IMR-90 (cell line): ENCODE results near the gene ELP2. TPM values are rescaled to one million over a fixed set of nuclear protein-coding genes. Genes with fewer than 3 reads are reported as not detected.

ENCODE experiments used
- ATAC-seq: fragments of 200-7000 bp; cut with Tn5 transposase; 2 replicates; pipeline ENCODE4 v1.9.1; 2020; ENCODE audit warnings: low read depth, mild to moderate bottlenecking, moderate library complexity
- BruUV-seq: library from RNA; stranded (reverse); fragments of 400-500 nt; replicated peaks from 2 replicates; lab custom pipeline; 2021; lab: Mats Ljungman, UMichigan
- CTCF ChIA-PET: fragments of 300-600 bp; formaldehyde crosslinking; extraction: SDS; loops from one replicate; lab custom pipeline; 2021; ENCODE audit warnings: antibody characterized with exemption; lab: Yijun Ruan, JAX
- POLR2A ChIA-PET: fragments of 300-600 bp; sonication (Branson Sonifier 250); formaldehyde crosslinking; loops from one replicate; lab custom pipeline; 2022; ENCODE audit warnings: antibody characterized with exemption; ENCODE audit not compliant: unreplicated experiment; lab: Charles Lee
- DNase-seq: peaks from one replicate; pipeline ENCODE4 v3.0.0; 2013
- H2AFZ ChIP-seq: replicated peaks from 2 replicates; pipeline ENCODE3; 2013; ENCODE audit warnings: low read length, mild to moderate bottlenecking; ENCODE audit not compliant: poor library complexity
- H2AK5ac ChIP-seq: 2 replicates; pipeline ENCODE4 v1.6.1; 2013; ENCODE audit warnings: low read depth, low read length, inconsistent platforms
- H2AK9ac ChIP-seq: replicated peaks from 2 replicates; pipeline ENCODE3; 2013; ENCODE audit warnings: mild to moderate bottlenecking, low read depth, low read length, moderate library complexity; ENCODE audit not compliant: poor library complexity
- H2BK120ac ChIP-seq: 2 replicates; pipeline ENCODE4 v1.6.1; 2013; ENCODE audit warnings: low read depth, low read length, inconsistent platforms
- H2BK15ac ChIP-seq: 3 replicates; pipeline ENCODE4 v1.6.1; 2013; ENCODE audit warnings: low read depth, low read length, inconsistent platforms
- H2BK20ac ChIP-seq: 2 replicates; pipeline ENCODE4 v1.6.1; 2013; ENCODE audit warnings: low read depth, mild to moderate bottlenecking, inconsistent platforms, low read length, moderate library complexity
- H2BK5ac ChIP-seq: 2 replicates; pipeline ENCODE4 v1.6.1; 2013; ENCODE audit warnings: mild to moderate bottlenecking, low read depth, low read length, inconsistent platforms; ENCODE audit not compliant: poor library complexity, severe bottlenecking
- H3K14ac ChIP-seq: replicated peaks from 2 replicates; pipeline ENCODE4 v1.6.1; 2013; ENCODE audit warnings: low read depth, low read length, inconsistent platforms
- H3K18ac ChIP-seq: 2 replicates; pipeline ENCODE4 v1.6.1; 2013; ENCODE audit warnings: low read depth, low read length, control low read depth
- H3K23ac ChIP-seq: 2 replicates; pipeline ENCODE4 v1.6.1; 2013; ENCODE audit warnings: low read depth, low read length, inconsistent platforms
- H3K27ac ChIP-seq: 2 replicates; pipeline ENCODE4 v1.5.1; 2013; ENCODE audit warnings: mild to moderate bottlenecking, control low read depth, low read length; ENCODE audit not compliant: insufficient read depth
- H3K27me3 ChIP-seq: 2 replicates; pipeline ENCODE4 v1.6.1; 2013; ENCODE audit warnings: low read length; ENCODE audit not compliant: control insufficient read depth, insufficient read depth
- H3K36me3 ChIP-seq: 2 replicates; pipeline ENCODE4 v1.6.1; 2013; ENCODE audit warnings: low read length, mixed read lengths; ENCODE audit not compliant: control insufficient read depth, insufficient read depth
- H3K4ac ChIP-seq: 2 replicates; pipeline ENCODE4 v1.6.1; 2013; ENCODE audit warnings: low read depth, low read length, inconsistent platforms
- H3K4me1 ChIP-seq: 2 replicates; pipeline ENCODE4 v1.6.1; 2013; ENCODE audit warnings: low read length, mixed read lengths; ENCODE audit not compliant: control insufficient read depth, insufficient read depth
- H3K4me2 ChIP-seq: 2 replicates; pipeline ENCODE4 v1.6.1; 2013; ENCODE audit warnings: low read depth, mild to moderate bottlenecking, control low read depth, low read length, moderate library complexity
- H3K4me3 ChIP-seq: 2 replicates; pipeline ENCODE4 v1.5.1; 2013; ENCODE audit warnings: low read depth, mild to moderate bottlenecking, control low read depth, low read length, moderate library complexity; ENCODE audit not compliant: insufficient read depth
- H3K56ac ChIP-seq: 2 replicates; pipeline ENCODE4 v1.6.1; 2013; ENCODE audit warnings: low read length, inconsistent platforms; ENCODE audit not compliant: insufficient read depth; ENCODE audit errors: extremely low read depth
- H3K79me1 ChIP-seq, 2 experiments: 2 replicates each; pipeline ENCODE4 v1.6.1; 2013; ENCODE audit warnings: low read length in 2 of 2, inconsistent platforms in 1 of 2, low read depth in 1 of 2
- H3K9ac ChIP-seq: 2 replicates; pipeline ENCODE4 v1.6.1; 2013; ENCODE audit warnings: low read depth, low read length, control low read depth
- H3K9me1 ChIP-seq: 2 replicates; pipeline ENCODE4 v1.6.1; 2013; ENCODE audit warnings: low read length, inconsistent platforms; ENCODE audit not compliant: insufficient read depth
- H3K9me3 ChIP-seq: 2 replicates; pipeline ENCODE4 v1.6.1; 2013; ENCODE audit warnings: low read length; ENCODE audit not compliant: control insufficient read depth, insufficient read depth
- H4K20me1 ChIP-seq: 2 replicates; pipeline ENCODE4 v1.6.1; 2013; ENCODE audit warnings: low read length, inconsistent platforms; ENCODE audit not compliant: insufficient read depth
- H4K5ac ChIP-seq: 2 replicates; pipeline ENCODE4 v1.6.1; 2013; ENCODE audit warnings: mild to moderate bottlenecking, low read depth, low read length, control low read depth
- H4K8ac ChIP-seq, 2 experiments: 2 replicates each; pipeline ENCODE4 v1.6.1; 2013; ENCODE audit warnings: low read depth in 2 of 2, low read length in 2 of 2, control low read depth in 1 of 2, inconsistent platforms in 1 of 2
- H4K91ac ChIP-seq: 2 replicates; pipeline ENCODE4 v1.6.1; 2013; ENCODE audit warnings: low read depth, low read length, inconsistent platforms; ENCODE audit not compliant: insufficient read depth
- BHLHE40 ChIP-seq: fragments of 150-350 bp; IDR thresholded peaks from 2 replicates; pipeline ENCODE4 v1.6.1; 2016; ENCODE audit warnings: mild to moderate bottlenecking, low read depth, low read length
- CEBPB ChIP-seq: IDR thresholded peaks from 2 replicates; pipeline ENCODE4 v1.6.1; 2012; ENCODE audit warnings: low read depth, low read length, improper control_type of control experiment
- CHD1 ChIP-seq: IDR thresholded peaks from 2 replicates; pipeline ENCODE4 v1.6.1; 2012; ENCODE audit warnings: low read depth, low read length, improper control_type of control experiment
- ELK1 ChIP-seq: fragments of 150-350 bp; IDR thresholded peaks from 2 replicates; pipeline ENCODE4 v1.6.1; 2016; ENCODE audit warnings: low read depth, mild to moderate bottlenecking, low read length, moderate library complexity, borderline replicate concordance
- FOS ChIP-seq: fragments of 150-350 bp; IDR thresholded peaks from 2 replicates; pipeline ENCODE4 v1.6.1; 2016; ENCODE audit warnings: low read depth, low read length
- MAFK ChIP-seq: IDR thresholded peaks from 2 replicates; pipeline ENCODE4 v1.6.1; 2012; ENCODE audit warnings: low read depth, low read length, improper control_type of control experiment
- MAZ ChIP-seq: IDR thresholded peaks from 2 replicates; pipeline ENCODE4 v1.6.1; 2012; ENCODE audit warnings: low read depth, mild to moderate bottlenecking, low read length, improper control_type of control experiment, moderate library complexity, borderline replicate concordance
- MXI1 ChIP-seq: IDR thresholded peaks from 2 replicates; pipeline ENCODE4 v1.6.1; 2012; ENCODE audit warnings: low read depth, mild to moderate bottlenecking, low read length, moderate library complexity, borderline replicate concordance
- NFE2L2 ChIP-seq: fragments of 150-350 bp; IDR thresholded peaks from 2 replicates; pipeline ENCODE4 v1.6.1; 2016; ENCODE audit warnings: low read depth, mild to moderate bottlenecking, low read length
- POLR2A ChIP-seq: IDR thresholded peaks from 2 replicates; pipeline ENCODE4 v1.6.1; 2012; ENCODE audit warnings: mild to moderate bottlenecking, low read depth, low read length
- RAD21 ChIP-seq: IDR thresholded peaks from 2 replicates; pipeline ENCODE4 v1.6.1; 2012; ENCODE audit warnings: low read length, improper control_type of control experiment
- RCOR1 ChIP-seq: IDR thresholded peaks from 2 replicates; pipeline ENCODE4 v1.6.1; 2012; ENCODE audit warnings: mild to moderate bottlenecking, low read length, improper control_type of control experiment; ENCODE audit not compliant: insufficient replicate concordance
- RFX5 ChIP-seq: IDR thresholded peaks from 2 replicates; pipeline ENCODE4 v1.8.0; 2012; ENCODE audit warnings: low read depth, mild to moderate bottlenecking, low read length, moderate library complexity
- SMC3 ChIP-seq: fragments of 150-350 bp; IDR thresholded peaks from 2 replicates; pipeline ENCODE4 v1.6.1; 2016; ENCODE audit warnings: low read depth, mild to moderate bottlenecking, antibody characterized with exemption, low read length, moderate library complexity
- USF2 ChIP-seq: fragments of 150-350 bp; IDR thresholded peaks from 2 replicates; pipeline ENCODE4 v1.6.1; 2017; ENCODE audit warnings: mild to moderate bottlenecking, antibody characterized with exemption, low read length, low read depth
- WGBS, 2 experiments: methylation state at CpG; one replicate each; pipeline versions ENCODE4 v1.1.5 to v1.1.7; 2013; ENCODE audit warnings: missing lambda C conversion rate in 2 of 2; ENCODE audit not compliant: insufficient read length in 1 of 2; ENCODE audit errors: extremely low coverage in 2 of 2; 5-methylcytosine and 5-hydroxymethylcytosine counted together
- dilution Hi-C: fragments of 300-500 bp; cut with HindIII; formaldehyde crosslinking; loops from one replicate; pipeline ENCODE4 v1.14.3; 2018; ENCODE audit warnings: low sequenced_read_pairs; ENCODE audit not compliant: unreplicated experiment
- in situ Hi-C: fragments of 300-500 bp; cut with MboI; formaldehyde crosslinking; loops from 3 replicates; pipeline ENCODE4 v1.14.3; 2019; ENCODE audit warnings: low sequenced_read_pairs, inconsistent platforms, mixed read lengths
- intact Hi-C: fragments of 100-400 bp; cut with micrococcal nuclease; formaldehyde crosslinking; loops from 2 replicates; pipeline ENCODE4 v1.10.0; 2022
- polyA plus RNA-seq, 3 experiments: library from polyadenylated mRNA; depleted of rRNA; stranded (reverse); fragments of >200 nt; gene quantifications; 2 replicates each; pipeline ENCODE4 v1.2.3, GENCODE V29; 2012; ENCODE audit warnings: low replicate concordance in 1 of 3
- total RNA-seq: library from RNA; depleted of rRNA; stranded (reverse); fragments of >200 nt; gene quantifications from 2 replicates; pipeline ENCODE4 v1.2.3, GENCODE V29; 2012
- TF ChIP-seq, protein P1 (sequence below): conservative IDR thresholded peaks from 2 replicates; pipeline ENCODE4 v1.5.1; 2012; ENCODE audit warnings: mild to moderate bottlenecking, low read depth, low read length, improper control_type of control experiment

ELP2 gene
- total and polyA plus RNA-seq, 2 of the 4 experiments (the other 2 are of a cell fraction), result 48.1 to 161 TPM

GRCh38 chr18:36126668-36127067, 3.0 kb upstream of the ELP2 start:
- H3K23ac ChIP-seq, result no peak overlapping the region; the same call in 1 of the 2 replicates
- H3K9me1 ChIP-seq, result peaks cover 23% of the 10 kb centered on the region
- peaks cover 21% of the 10 kb centered on the region for H3K36me3 ChIP-seq
- no peak overlapping the region for H3K4me2 ChIP-seq
- peaks cover 23 to 67% of the 10 kb centered on the region in 2 experiments for H3K79me1 ChIP-seq
- H3K9ac ChIP-seq, result no peak overlapping the region
- H2AFZ ChIP-seq, result no peak overlapping the region
- H4K20me1 ChIP-seq, result peaks cover 34% of the 10 kb centered on the region
- no peaks in the 10 kb centered on the region for H3K27me3 ChIP-seq
- no peak overlapping the region for H4K8ac ChIP-seq
- H2BK5ac ChIP-seq, result no peak overlapping the region
- H3K4me3 ChIP-seq, result no peak overlapping the region
- in situ Hi-C loops (no loop called here), intact Hi-C loops (loop anchor here (5.0 kb wide), 1 partner anchor 104 kb away; no protein-coding TSS in a partner anchor), dilution Hi-C loops (no loop called here)
- H3K18ac ChIP-seq, result no peak overlapping the region
- no peak for DNase-seq
- no peak overlapping the region for H2BK15ac ChIP-seq
- 100% methylated on average over 1 of the region's 8 CpGs; no CpG with 5 or more reads in 1 of the 2 experiments for WGBS, 2 experiments
- BruUV-seq, result TSS peak; percentile 99
- no peak overlapping the region for H3K56ac ChIP-seq
- ChIA-PET CTCF (interaction anchor here (1.0 kb wide), 1 partner anchor 19 kb away, joined by 3 read pairs; no protein-coding TSS in a partner anchor), POLR2A (no interaction called here)
- no peaks in the 10 kb centered on the region for H3K9me3 ChIP-seq
- H3K27ac ChIP-seq, result no peak overlapping the region
- ATAC-seq, result no peak
- TF ChIP-seq MAZ (no peak), POLR2A (no peak), BHLHE40 (no peak), RFX5 (no peak), RAD21 (no peak), MAFK (no peak), FOS (no peak), CEBPB (no peak), ELK1 (no peak), USF2 (no peak), RCOR1 (no peak), CHD1 (no peak), SMC3 (no peak), MXI1 (no peak), NFE2L2 (no peak)
- TF ChIP-seq, protein P1, sequence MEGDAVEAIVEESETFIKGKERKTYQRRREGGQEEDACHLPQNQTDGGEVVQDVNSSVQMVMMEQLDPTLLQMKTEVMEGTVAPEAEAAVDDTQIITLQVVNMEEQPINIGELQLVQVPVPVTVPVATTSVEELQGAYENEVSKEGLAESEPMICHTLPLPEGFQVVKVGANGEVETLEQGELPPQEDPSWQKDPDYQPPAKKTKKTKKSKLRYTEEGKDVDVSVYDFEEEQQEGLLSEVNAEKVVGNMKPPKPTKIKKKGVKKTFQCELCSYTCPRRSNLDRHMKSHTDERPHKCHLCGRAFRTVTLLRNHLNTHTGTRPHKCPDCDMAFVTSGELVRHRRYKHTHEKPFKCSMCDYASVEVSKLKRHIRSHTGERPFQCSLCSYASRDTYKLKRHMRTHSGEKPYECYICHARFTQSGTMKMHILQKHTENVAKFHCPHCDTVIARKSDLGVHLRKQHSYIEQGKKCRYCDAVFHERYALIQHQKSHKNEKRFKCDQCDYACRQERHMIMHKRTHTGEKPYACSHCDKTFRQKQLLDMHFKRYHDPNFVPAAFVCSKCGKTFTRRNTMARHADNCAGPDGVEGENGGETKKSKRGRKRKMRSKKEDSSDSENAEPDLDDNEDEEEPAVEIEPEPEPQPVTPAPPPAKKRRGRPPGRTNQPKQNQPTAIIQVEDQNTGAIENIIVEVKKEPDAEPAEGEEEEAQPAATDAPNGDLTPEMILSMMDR, result no peak
- no peak overlapping the region for H3K14ac ChIP-seq
- H2BK20ac ChIP-seq, result no peak overlapping the region
- H2BK120ac ChIP-seq, result no peak overlapping the region
- no peak overlapping the region for H3K4ac ChIP-seq
- H2AK9ac ChIP-seq, result no peak overlapping the region
- peaks cover 7% of the 10 kb centered on the region for H3K4me1 ChIP-seq
- H2AK5ac ChIP-seq, result no peak overlapping the region
- no peak overlapping the region for H4K91ac ChIP-seq
- H4K5ac ChIP-seq, result no peak overlapping the region
